Mesenchymal stem cell (in vitro differentiated cells and primary cell): ENCODE results near the gene S100A14.

Experiments
- DNase-seq: peaks from one replicate; pipeline ENCODE4 v3.0.0-alpha.2; 2013
- H2AFZ ChIP-seq: one replicate; pipeline ENCODE4 v1.6.1; 2013; ENCODE audit warnings: low read depth, mild to moderate bottlenecking, control low read depth, inconsistent platforms, low read length, moderate library complexity
- H2AK5ac ChIP-seq: 2 replicates; pipeline ENCODE4 v1.6.1; 2013; ENCODE audit warnings: low read length, moderate library complexity, mild to moderate bottlenecking, inconsistent platforms; ENCODE audit not compliant: severe bottlenecking
- H2BK120ac ChIP-seq: one replicate; pipeline ENCODE4 v1.6.1; 2013; ENCODE audit warnings: low read depth, mild to moderate bottlenecking, inconsistent platforms, low read length, moderate library complexity
- H2BK12ac ChIP-seq, 2 experiments: one replicate each; pipeline ENCODE4 v1.6.1; 2013; ENCODE audit warnings: inconsistent platforms in 2 of 2, low read length in 2 of 2, mild to moderate bottlenecking in 2 of 2, moderate library complexity in 2 of 2, control low read depth in 1 of 2
- H2BK15ac ChIP-seq: one replicate; pipeline ENCODE4 v1.6.1; 2013; ENCODE audit warnings: mild to moderate bottlenecking, low read depth, inconsistent platforms; ENCODE audit not compliant: poor library complexity, severe bottlenecking
- H2BK5ac ChIP-seq: 2 replicates; pipeline ENCODE4 v1.6.1; 2013; ENCODE audit warnings: low read depth, mild to moderate bottlenecking, low read length, control low read depth, inconsistent platforms; ENCODE audit not compliant: poor library complexity, severe bottlenecking
- H3K14ac ChIP-seq, 2 experiments: one replicate each; pipeline ENCODE4 v1.6.1; 2013; ENCODE audit warnings: inconsistent platforms in 2 of 2, low read length in 2 of 2, control low read depth in 1 of 2, mild to moderate bottlenecking in 1 of 2, moderate library complexity in 1 of 2
- H3K18ac ChIP-seq, 2 experiments: one replicate each; pipeline ENCODE4 v1.6.1; 2013; ENCODE audit warnings: inconsistent platforms in 2 of 2, low read length in 2 of 2, control low read depth in 1 of 2, low read depth in 1 of 2, mild to moderate bottlenecking in 1 of 2
- H3K23ac ChIP-seq, 2 experiments: one replicate each; pipeline ENCODE4 v1.6.1; 2013; ENCODE audit warnings: inconsistent platforms in 2 of 2, low read length in 2 of 2, mild to moderate bottlenecking in 2 of 2, moderate library complexity in 2 of 2, control low read depth in 1 of 2
- H3K27ac ChIP-seq: 2 replicates; pipeline ENCODE4 v1.5.1; 2013; ENCODE audit warnings: mild to moderate bottlenecking, moderate library complexity, low read length, control low read depth, inconsistent platforms; ENCODE audit not compliant: poor library complexity, severe bottlenecking
- H3K27me3 ChIP-seq, 2 experiments: 2 replicates each; pipeline versions ENCODE4 v1.6.1 to v1.7.0; 2013; ENCODE audit warnings: low read length in 2 of 2, mild to moderate bottlenecking in 2 of 2, moderate library complexity in 2 of 2, control low read depth in 1 of 2, inconsistent platforms in 1 of 2; ENCODE audit not compliant: control insufficient read depth in 1 of 2, insufficient read depth in 1 of 2
- H3K36me3 ChIP-seq, 2 experiments: 2 replicates each; pipeline versions ENCODE4 v1.6.1 to v1.7.0; 2013; ENCODE audit warnings: low read length in 2 of 2, control low read depth in 1 of 2, inconsistent platforms in 1 of 2, low read depth in 1 of 2, mild to moderate bottlenecking in 1 of 2; ENCODE audit not compliant: insufficient read depth in 2 of 2, control insufficient read depth in 1 of 2
- H3K4ac ChIP-seq, 2 experiments: one replicate each; pipeline ENCODE4 v1.6.1; 2013; ENCODE audit warnings: inconsistent platforms in 2 of 2, low read length in 2 of 2, mild to moderate bottlenecking in 2 of 2, moderate library complexity in 2 of 2, control low read depth in 1 of 2, low read depth in 1 of 2
- H3K4me1 ChIP-seq: 2 replicates; pipeline ENCODE4 v1.6.1; 2013; ENCODE audit warnings: low read depth, low read length, control low read depth; ENCODE audit not compliant: control insufficient read depth, insufficient read depth
- H3K4me2 ChIP-seq: 2 replicates; pipeline ENCODE4 v1.6.1; 2013; ENCODE audit warnings: low read length, mild to moderate bottlenecking, inconsistent platforms; ENCODE audit not compliant: poor library complexity, severe bottlenecking
- H3K4me3 ChIP-seq, 2 experiments: 2 replicates each; pipeline versions ENCODE4 v1.5.1 to v1.7.0; 2013; ENCODE audit warnings: low read length in 2 of 2, mild to moderate bottlenecking in 2 of 2, control low read depth in 1 of 2, low read depth in 1 of 2; ENCODE audit not compliant: insufficient read depth in 1 of 2
- H3K79me1 ChIP-seq: replicated peaks from 2 replicates; pipeline ENCODE4 v1.6.1; 2013; ENCODE audit warnings: mild to moderate bottlenecking, control low read depth, low read length, inconsistent platforms; ENCODE audit not compliant: poor library complexity, severe bottlenecking
- H3K9ac ChIP-seq: 2 replicates; pipeline ENCODE4 v1.7.0; 2013; ENCODE audit warnings: mild to moderate bottlenecking, low read length, moderate library complexity
- H3K9me3 ChIP-seq: 2 replicates; pipeline ENCODE4 v1.7.0; 2013; ENCODE audit warnings: mild to moderate bottlenecking, low read length; ENCODE audit not compliant: control insufficient read depth
- H4K8ac ChIP-seq: one replicate; pipeline ENCODE4 v1.6.1; 2013; ENCODE audit warnings: inconsistent platforms, mild to moderate bottlenecking, low read length, moderate library complexity
- H4K91ac ChIP-seq: one replicate; pipeline ENCODE4 v1.6.1; 2013; ENCODE audit warnings: mild to moderate bottlenecking, low read length, inconsistent platforms
- WGBS: methylation state at CpG from one replicate; pipeline ENCODE4 v1.1.7; 2013; ENCODE audit warnings: mixed read lengths; 5-methylcytosine and 5-hydroxymethylcytosine counted together

The S100A14 gene

GRCh38 chr1:153633754-153634665 is 17.9 kb upstream of the S100A14 start, which contains the start of gene CHTOP:
CHTOP (plus strand) TSS chr1:153634066; CDS start chr1:153636589, 2,523 bp downstream.
- Histone ChIP-seq H4K91ac (peak within 1 kb of the TSS; percentile 100), H3K27ac (peak within 1 kb of the TSS; percentile 97), H3K14ac (peak within 1 kb of the TSS in 1 of 2 experiments; percentile 80), H3K4me1 (peaks cover 12% of the 10 kb centered on the region), H3K9me3 (no peaks in the 10 kb centered on the region), H3K23ac (peak within 1 kb of the TSS; percentile 54 to 92), H2BK120ac (peak within 1 kb of the TSS; percentile 99), H3K4ac (peak within 1 kb of the TSS; percentile 88 to 100), H2BK15ac (peak within 1 kb of the TSS; percentile 83), H3K27me3 (no peaks in the 10 kb centered on the region), H4K8ac (peak within 1 kb of the TSS; percentile 97), H2BK12ac (peak within 1 kb of the TSS in 1 of 2 experiments; percentile 78), H2AFZ (no peak within 1 kb of the TSS), H3K9ac (peak within 1 kb of the TSS; percentile 100), H3K79me1 (peaks cover 7% of the 10 kb centered on the region), H3K4me2 (peak within 1 kb of the TSS; percentile 56), H2BK5ac (peak within 1 kb of the TSS; percentile 99), H3K4me3 (peak within 1 kb of the TSS; percentile 94 to 98), H2AK5ac (peak within 1 kb of the TSS; percentile 100), H3K18ac (peak within 1 kb of the TSS; percentile 99 to 100), H3K36me3 (peaks cover 23 to 39% of the 10 kb centered on the region in 2 experiments)
- peak; percentile 97 for DNase-seq
- 4% methylated on average over 60 of the region's 65 CpGs for WGBS

GRCh38 chr1:153633161-153633753 is 17.1 kb upstream of the S100A14 start:
- no peak for DNase-seq
- Histone ChIP-seq H3K4me2 (peak overlapping the region; percentile 31), H2BK120ac (no peak overlapping the region), H3K27me3 (no peaks in the 10 kb centered on the region), H4K8ac (no peak overlapping the region), H2AK5ac (peak overlapping the region; percentile 85), H3K4me3 (peak overlapping the region in 1 of 2 experiments; percentile 98), H2BK12ac (peak overlapping the region in 1 of 2 experiments; percentile 78), H3K9ac (peak overlapping the region; percentile 100), H2BK15ac (peak overlapping the region; percentile 83), H3K79me1 (peaks cover 7% of the 10 kb centered on the region), H3K18ac (peak overlapping the region; percentile 34 to 64), H3K14ac (no peak overlapping the region), H3K27ac (peak overlapping the region; percentile 19), H2AFZ (no peak overlapping the region), H3K23ac (no peak overlapping the region), H3K9me3 (no peaks in the 10 kb centered on the region), H3K36me3 (peaks cover 18 to 31% of the 10 kb centered on the region in 2 experiments), H3K4me1 (peaks cover 17% of the 10 kb centered on the region), H4K91ac (peak overlapping the region; percentile 66), H3K4ac (peak overlapping the region; percentile 47 to 65), H2BK5ac (no peak overlapping the region)
- 84% methylated on average over 14 of the region's 18 CpGs for WGBS

- Histone ChIP-seq H2BK5ac (no peak overlapping the region), H4K91ac (no peak overlapping the region), H3K4me2 (no peak overlapping the region), H3K4me3 (no peak overlapping the region), H3K9ac (no peak overlapping the region), H3K27ac (no peak overlapping the region), H3K27me3 (no peaks in the 10 kb centered on the region), H2BK120ac (no peak overlapping the region), H2BK15ac (no peak overlapping the region), H3K9me3 (no peaks in the 10 kb centered on the region), H2AK5ac (no peak overlapping the region), H3K4ac (no peak overlapping the region), H3K79me1 (peaks cover 7% of the 10 kb centered on the region), H3K36me3 (peaks cover 7 to 14% of the 10 kb centered on the region in 2 experiments), H3K4me1 (peaks cover 26% of the 10 kb centered on the region), H2AFZ (no peak overlapping the region), H4K8ac (no peak overlapping the region), H3K23ac (no peak overlapping the region), H2BK12ac (peak overlapping the region in 1 of 2 experiments; percentile 29), H3K14ac (no peak overlapping the region), H3K18ac (no peak overlapping the region)
- WGBS = 98% methylated on average over 4 of the region's 10 CpGs
- no peak for DNase-seq
These were observed 15.2 kb upstream of the S100A14 start for GRCh38 chr1:153631047-153632022.
